GM21529 (cell line): ENCODE measurements around the gene EPHA3.

Experiments used
- ATAC-seq: cut with Tn5 transposase; IDR thresholded peaks from one replicate; pipeline ENCODE4 v1.9.1; 2021; ENCODE audit not compliant: unreplicated experiment

Gene EPHA3

GRCh38 chr3:89107461-89108290 is at the start of gene EPHA3:
TSS of gene EPHA3 (plus strand) at chr3:89107621. CDS start at chr3:89107749, 128 bp downstream.
- ATAC-seq = peak; percentile 96

- no peak for ATAC-seq
Measured at GRCh38 chr3:89058371-89058770, 49.0 kb upstream of the EPHA3 start.

- no peak for ATAC-seq
Measured at GRCh38 chr3:89059211-89059925, 48.1 kb upstream of the EPHA3 start.

DNA sequence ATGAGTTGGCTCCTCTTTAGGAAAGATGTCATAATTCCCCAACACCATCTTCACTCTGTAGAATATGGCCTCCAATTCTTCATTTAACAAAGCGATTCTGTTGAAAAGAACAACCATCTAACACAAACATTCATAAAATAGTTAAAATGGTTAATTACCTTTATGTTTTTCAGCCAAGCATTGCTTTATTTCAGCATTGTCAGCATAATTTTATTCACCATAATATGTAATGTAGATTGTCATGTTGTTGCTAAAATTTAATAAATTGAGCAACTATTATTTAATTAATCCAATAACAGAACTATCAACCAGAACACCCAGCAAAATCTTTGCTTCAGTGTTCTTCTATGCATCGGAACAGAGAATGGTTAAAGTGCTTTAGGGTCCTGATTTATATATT is 46.2 kb upstream of the EPHA3 start:
- ATAC-seq = no peak

DNA sequence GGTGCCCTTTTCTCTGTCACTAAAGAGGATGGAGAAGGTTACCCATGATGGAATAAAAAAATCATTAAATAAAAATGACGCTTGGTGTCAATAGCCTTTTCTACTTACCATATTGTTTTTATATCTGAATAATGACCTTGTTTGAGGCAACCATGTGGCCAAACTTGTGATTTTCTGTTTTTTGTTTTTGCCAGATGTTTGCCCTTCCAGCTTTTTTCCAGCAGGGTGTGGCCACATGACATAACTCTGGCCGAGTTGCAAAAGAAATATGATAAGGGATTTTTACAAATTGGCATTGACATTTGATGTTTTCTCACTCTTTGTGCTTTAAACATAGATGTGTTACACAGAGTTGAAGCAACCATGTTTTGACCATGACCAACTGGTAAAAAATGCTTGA is 39.7 kb upstream of the EPHA3 start:
- ATAC-seq = no peak

GRCh38 chr3:89072642-89073041 is 34.8 kb upstream of the EPHA3 start:
- no peak for ATAC-seq

GRCh38 chr3:89079944-89080343 is 27.5 kb upstream of the EPHA3 start:
- no peak for ATAC-seq

GRCh38 chr3:89087851-89088250 is 19.6 kb upstream of the EPHA3 start:
- no peak for ATAC-seq

DNA sequence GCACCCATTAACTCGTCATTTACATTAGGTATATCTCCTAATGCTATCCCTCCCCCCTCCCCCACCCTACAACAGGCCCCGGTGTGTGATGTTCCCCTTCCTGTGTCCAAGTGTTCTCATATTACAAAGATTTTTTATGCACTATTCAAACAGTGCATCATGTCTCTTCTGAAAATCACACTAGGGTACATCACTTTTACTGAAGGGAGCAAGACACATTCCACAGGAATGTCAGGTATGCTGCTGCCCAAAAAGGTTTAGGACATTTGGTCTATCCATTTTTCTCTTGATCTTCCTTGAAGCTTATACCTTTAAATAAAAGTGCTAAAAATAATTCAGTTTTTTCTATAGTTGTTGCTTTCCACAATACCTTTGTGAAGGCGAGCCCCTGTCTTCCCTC is 9.2 kb upstream of the EPHA3 start:
- no peak for ATAC-seq

DNA sequence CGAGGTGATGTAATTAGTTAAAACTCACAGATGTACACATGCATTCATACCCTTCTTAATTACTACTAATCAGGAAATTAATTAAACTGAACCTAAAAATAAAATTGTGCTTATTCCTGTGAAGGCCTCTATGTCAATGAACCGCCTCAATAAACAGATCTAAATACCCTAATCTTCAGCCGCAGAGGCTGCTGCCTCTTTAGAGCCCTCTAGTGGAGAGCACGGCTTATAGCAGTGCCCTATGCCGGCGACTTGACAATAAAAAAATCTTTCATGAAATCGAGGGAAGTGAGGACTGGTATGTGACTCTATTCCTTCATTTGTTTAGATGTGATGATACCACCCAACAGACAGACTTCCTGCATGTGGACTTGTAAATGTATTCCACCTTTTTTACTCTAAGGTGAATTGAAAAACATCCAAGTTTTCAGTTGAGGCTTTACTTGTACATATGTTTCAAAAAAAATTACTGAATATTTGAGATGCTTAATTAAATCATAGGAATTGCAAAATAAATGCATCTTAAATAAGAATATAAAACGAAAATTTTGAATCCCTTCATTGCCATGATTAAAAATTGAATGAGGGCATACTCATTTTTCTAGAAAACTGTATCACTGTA is 8.3 kb upstream of the EPHA3 start:
- peak; percentile 96 for ATAC-seq

- no peak for ATAC-seq
Measured at GRCh38 chr3:89101251-89101650, 6.2 kb upstream of the EPHA3 start.

GRCh38 chr3:89101921-89102320 is 5.5 kb upstream of the EPHA3 start:
- ATAC-seq = no peak

GRCh38 chr3:89104499-89104898 is 2.9 kb upstream of the EPHA3 start:
- ATAC-seq = no peak

DNA sequence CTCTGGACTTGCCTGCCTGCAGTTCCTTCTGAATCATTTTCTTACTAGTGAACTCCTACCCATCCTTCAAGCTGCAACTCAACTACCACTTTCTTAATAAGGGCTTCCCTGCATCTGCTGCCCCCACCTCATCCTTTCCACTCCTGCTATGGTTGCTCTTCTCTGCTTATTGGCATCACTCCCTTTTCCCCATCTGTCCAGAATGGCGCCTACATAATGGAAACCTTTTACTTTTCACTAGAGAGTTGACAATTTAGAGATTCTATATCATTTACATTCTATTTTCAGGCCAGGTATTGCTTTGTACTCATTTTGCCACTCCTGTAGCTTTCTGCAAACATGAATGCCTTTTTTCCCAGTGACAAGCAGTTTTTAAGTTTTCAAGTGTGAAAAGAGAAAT is 1.9 kb upstream of the EPHA3 start:
- no peak for ATAC-seq

- no peak for ATAC-seq
Measured at GRCh38 chr3:89108291-89108550, 800 bp downstream of the EPHA3 start.

- ATAC-seq = no peak
Measured at GRCh38 chr3:89113344-89113743, 5.9 kb downstream of the EPHA3 start.

GRCh38 chr3:89113893-89114840 is 6.7 kb downstream of the EPHA3 start:
- ATAC-seq = peak; percentile 86

GRCh38 chr3:89114841-89115223 is 7.4 kb downstream of the EPHA3 start:
- ATAC-seq = no peak

DNA sequence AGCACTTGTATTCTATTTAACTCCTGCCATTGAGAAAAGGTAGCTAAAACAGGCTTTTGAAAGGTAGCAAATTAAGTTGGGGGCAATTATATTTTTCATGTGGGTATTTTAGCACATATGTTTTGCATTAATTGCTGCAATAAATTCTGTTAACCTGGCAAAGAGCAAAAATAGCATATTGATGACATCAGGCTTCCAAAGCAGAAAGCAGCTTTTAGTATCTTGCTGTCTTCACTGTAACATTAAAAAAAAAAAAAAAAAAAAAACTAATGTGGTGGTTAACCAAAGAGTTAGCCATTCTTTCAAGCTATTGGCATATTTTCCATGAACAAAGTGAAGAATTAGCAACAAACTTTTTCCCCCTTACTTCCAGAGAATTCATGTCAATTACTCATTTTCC is 9.1 kb downstream of the EPHA3 start:
- ATAC-seq = no peak

DNA sequence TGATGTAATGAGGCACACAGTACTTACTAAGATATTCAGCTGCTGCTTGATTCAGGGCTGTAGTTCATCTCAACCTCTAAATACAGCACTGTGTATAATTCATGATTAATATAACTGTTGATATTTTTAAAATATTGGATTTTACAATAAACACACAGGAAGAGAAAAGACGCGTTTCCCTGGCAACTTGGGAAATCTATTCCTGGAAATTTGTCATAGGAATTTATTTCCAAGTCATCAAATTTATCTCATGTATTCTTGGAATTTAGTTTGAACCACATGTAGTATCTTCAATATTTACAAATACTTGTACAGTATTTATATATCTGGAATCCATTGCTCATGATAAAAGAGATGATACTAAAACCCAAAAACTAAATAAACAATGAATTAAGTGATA is 30.6 kb downstream of the EPHA3 start:
- ATAC-seq = no peak

DNA sequence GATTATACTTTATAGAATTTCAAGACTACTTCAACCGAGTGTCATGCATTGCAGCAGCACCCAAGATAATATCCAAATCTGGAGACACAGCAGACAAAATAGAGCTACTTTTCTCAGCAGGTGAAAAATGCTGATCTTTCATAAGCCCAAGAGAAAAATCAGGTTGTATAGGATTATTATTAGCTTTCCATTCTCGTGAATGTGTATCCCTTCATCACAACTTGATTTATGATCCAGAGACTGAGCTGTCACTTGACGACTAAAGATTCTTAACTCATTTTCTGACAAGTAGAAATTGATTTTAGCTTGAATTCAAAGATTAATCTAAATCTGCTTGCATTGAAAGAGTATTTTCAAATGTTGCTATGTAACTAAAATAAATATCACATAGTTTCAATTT is 32.4 kb downstream of the EPHA3 start:
- no peak for ATAC-seq
